Upper lobe of left lung (tissue), 4 donors: ENCODE data around the gene RHBDF2.

Experiments
- POLR2A ChIP-seq, 4 donors: fragments of 450-650 bp; IDR thresholded peaks; one replicate each; pipeline ENCODE4 v1.5.1; 2016 to 2017; ENCODE audit warnings: antibody characterized with exemption in 4 of 4, mild to moderate bottlenecking in 2 of 4
- TF ChIP-seq, protein P1 (sequence below), 6 experiments: fragments of 450-650 bp in 4 of 6; fragments of 200-600 bp in 2 of 6; sonication (generic) in 2 of 6; IDR thresholded peaks; one replicate each; pipeline ENCODE4 v1.5.1; 2016 to 2019; ENCODE audit warnings: antibody characterized with exemption in 6 of 6

DNA sequence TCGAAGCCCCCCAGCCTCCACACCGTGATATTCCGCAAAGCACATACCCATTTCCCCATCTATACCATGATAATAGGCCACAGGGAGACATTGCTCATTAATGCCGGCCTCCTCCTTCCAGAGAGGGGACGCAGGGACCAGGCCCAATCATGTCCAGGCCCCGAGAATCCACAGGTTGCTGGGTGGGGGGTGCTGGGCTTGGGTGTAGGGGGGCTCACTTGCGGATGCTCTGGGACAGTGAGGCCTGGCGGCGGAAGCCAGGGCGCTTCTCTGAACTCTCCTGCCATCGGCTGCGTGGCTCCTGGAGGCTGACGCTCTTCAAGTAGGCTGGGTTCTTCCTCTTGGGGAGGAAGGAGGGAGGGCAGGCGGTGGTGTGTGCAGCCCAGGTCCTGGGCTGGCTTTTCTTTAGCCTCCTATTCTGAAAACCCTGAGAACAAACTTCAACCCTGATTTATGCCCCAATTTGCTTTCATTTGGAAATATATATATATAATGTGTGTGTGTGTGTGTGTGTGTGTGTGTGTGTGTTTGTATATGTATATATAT, 21.6 kb downstream of the RHBDF2 start:
- TF ChIP-seq, protein P1, sequence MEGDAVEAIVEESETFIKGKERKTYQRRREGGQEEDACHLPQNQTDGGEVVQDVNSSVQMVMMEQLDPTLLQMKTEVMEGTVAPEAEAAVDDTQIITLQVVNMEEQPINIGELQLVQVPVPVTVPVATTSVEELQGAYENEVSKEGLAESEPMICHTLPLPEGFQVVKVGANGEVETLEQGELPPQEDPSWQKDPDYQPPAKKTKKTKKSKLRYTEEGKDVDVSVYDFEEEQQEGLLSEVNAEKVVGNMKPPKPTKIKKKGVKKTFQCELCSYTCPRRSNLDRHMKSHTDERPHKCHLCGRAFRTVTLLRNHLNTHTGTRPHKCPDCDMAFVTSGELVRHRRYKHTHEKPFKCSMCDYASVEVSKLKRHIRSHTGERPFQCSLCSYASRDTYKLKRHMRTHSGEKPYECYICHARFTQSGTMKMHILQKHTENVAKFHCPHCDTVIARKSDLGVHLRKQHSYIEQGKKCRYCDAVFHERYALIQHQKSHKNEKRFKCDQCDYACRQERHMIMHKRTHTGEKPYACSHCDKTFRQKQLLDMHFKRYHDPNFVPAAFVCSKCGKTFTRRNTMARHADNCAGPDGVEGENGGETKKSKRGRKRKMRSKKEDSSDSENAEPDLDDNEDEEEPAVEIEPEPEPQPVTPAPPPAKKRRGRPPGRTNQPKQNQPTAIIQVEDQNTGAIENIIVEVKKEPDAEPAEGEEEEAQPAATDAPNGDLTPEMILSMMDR (IDR thresholded peaks at IDR 0.05): no peak
- TF ChIP-seq POLR2A (IDR thresholded peaks at IDR 0.05): no peak
